Immature natural killer cell (primary cell): ENCODE data around the gene DEFB110. TPM values are rescaled to one million over a fixed set of nuclear protein-coding genes. Genes with fewer than 3 reads are reported as not detected.

ENCODE experiments used
- DNase-seq, 3 donors: peaks; one replicate each; pipeline ENCODE4 v3.0.0; 2022; ENCODE audit warnings: mixed read lengths in 1 of 3
- H3K27ac Mint-ChIP-seq, 6 donors: one replicate each; pipeline ENCODE4 v1.8.0; 2020; ENCODE audit warnings: mixed read lengths in 6 of 6, mild to moderate bottlenecking in 5 of 6, inconsistent platforms in 4 of 6, moderate library complexity in 3 of 6
- H3K27me3 Mint-ChIP-seq, 3 donors: one replicate each; pipeline ENCODE4 v1.8.0; 2020 to 2021; ENCODE audit warnings: low read depth in 3 of 3, mild to moderate bottlenecking in 3 of 3, mixed read lengths in 3 of 3, moderate library complexity in 3 of 3, inconsistent platforms in 1 of 3
- H3K36me3 Mint-ChIP-seq, 3 donors: one replicate each; pipeline ENCODE4 v1.8.0; 2020; ENCODE audit warnings: mixed read lengths in 3 of 3, inconsistent platforms in 2 of 3, mild to moderate bottlenecking in 2 of 3
- H3K4me1 Mint-ChIP-seq, 2 donors: one replicate each; pipeline ENCODE4 v1.8.0; 2020; ENCODE audit warnings: inconsistent platforms in 2 of 2, mild to moderate bottlenecking in 2 of 2, mixed read lengths in 2 of 2, moderate library complexity in 1 of 2
- H3K4me3 Mint-ChIP-seq, 5 donors: one replicate each; pipeline ENCODE4 v1.8.0; 2020; ENCODE audit warnings: mild to moderate bottlenecking in 5 of 5, mixed read lengths in 5 of 5, inconsistent platforms in 3 of 5, moderate library complexity in 3 of 5
- H3K9me3 Mint-ChIP-seq, 6 donors: one replicate each; pipeline ENCODE4 v1.8.0; 2020; ENCODE audit warnings: mild to moderate bottlenecking in 6 of 6, mixed read lengths in 6 of 6, inconsistent platforms in 4 of 6, moderate library complexity in 3 of 6
- polyA plus RNA-seq, 3 donors: library from polyadenylated mRNA; unstranded; fragments of 300-500 nt; fragmentation: Illumina TruSeq; gene quantifications; one replicate each; pipeline ENCODE4 v1.2.3, GENCODE V29; 2021

DEFB110 gene
- not detected for polyA plus RNA-seq

- Mint-ChIP-seq H3K4me1 (no peaks in the 10 kb centered on the region), H3K9me3 (peaks cover 4 to 47% (median 15%) of the 10 kb centered on the region in 6 donors), H3K27ac (no peak within 1 kb of the TSS), H3K4me3 (no peak within 1 kb of the TSS), H3K36me3 (no peaks in the 10 kb centered on the region), H3K27me3 (no peaks in the 10 kb centered on the region)
- no peak for DNase-seq
Measured at GRCh38 chr6:50021894-50022293, at the start of gene DEFB110. DEFB110 (minus strand) TSS chr6:50021994; CDS start chr6:50021935, 59 bp downstream.

GRCh38 chr6:50070101-50070500, 48.3 kb upstream of the DEFB110 start:
- no peak overlapping the region for H3K4me3 Mint-ChIP-seq
- no peaks in the 10 kb centered on the region for H3K4me1 Mint-ChIP-seq
- H3K27me3 Mint-ChIP-seq, result no peaks in the 10 kb centered on the region
- no peak overlapping the region for H3K27ac Mint-ChIP-seq
- DNase-seq, result no peak
- no peaks in the 10 kb centered on the region for H3K36me3 Mint-ChIP-seq
- peaks cover 1 to 43% (median 15%) of the 10 kb centered on the region in 6 donors for H3K9me3 Mint-ChIP-seq

GRCh38 chr6:50062051-50062450, 40.3 kb upstream of the DEFB110 start:
- Mint-ChIP-seq H3K27me3 (no peaks in the 10 kb centered on the region), H3K4me1 (no peaks in the 10 kb centered on the region), H3K9me3 (peaks cover 2 to 23% (median 13%) of the 10 kb centered on the region in 6 donors), H3K4me3 (no peak overlapping the region), H3K36me3 (no peaks in the 10 kb centered on the region), H3K27ac (no peak overlapping the region)
- no peak for DNase-seq

GRCh38 chr6:50056242-50056641, 34.4 kb upstream of the DEFB110 start:
- Mint-ChIP-seq H3K9me3 (peaks cover 2 to 30% (median 4%) of the 10 kb centered on the region in 6 donors), H3K4me3 (no peak overlapping the region), H3K27ac (no peak overlapping the region), H3K27me3 (no peaks in the 10 kb centered on the region), H3K36me3 (no peaks in the 10 kb centered on the region), H3K4me1 (no peaks in the 10 kb centered on the region)
- DNase-seq, result no peak

- Mint-ChIP-seq H3K4me3 (no peak within 1 kb of the TSS), H3K4me1 (no peaks in the 10 kb centered on the region), H3K27ac (no peak within 1 kb of the TSS), H3K27me3 (no peaks in the 10 kb centered on the region), H3K9me3 (peaks cover 0 to 10% (median 3%) of the 10 kb centered on the region in 6 donors), H3K36me3 (no peaks in the 10 kb centered on the region)
- no peak for DNase-seq
Measured at GRCh38 chr6:50049829-50050228, 28.0 kb upstream of the DEFB110 start, which contains the start of gene DEFB112. DEFB112 (minus strand) TSS chr6:50049929; CDS start chr6:50049869, 60 bp downstream.

GRCh38 chr6:50047026-50047425, 25.2 kb upstream of the DEFB110 start:
- Mint-ChIP-seq H3K9me3 (peaks cover 0 to 12% (median 5%) of the 10 kb centered on the region in 6 donors), H3K36me3 (no peaks in the 10 kb centered on the region), H3K4me1 (no peaks in the 10 kb centered on the region), H3K4me3 (no peak overlapping the region), H3K27me3 (peaks cover 0 to 2% (median 0%) of the 10 kb centered on the region in 3 donors), H3K27ac (no peak overlapping the region)
- no peak for DNase-seq

GRCh38 chr6:50030777-50031562, 9.2 kb upstream of the DEFB110 start:
- no peaks in the 10 kb centered on the region for H3K27me3 Mint-ChIP-seq
- no peak overlapping the region for H3K27ac Mint-ChIP-seq
- H3K4me3 Mint-ChIP-seq, result no peak overlapping the region
- H3K9me3 Mint-ChIP-seq, result peaks cover 0 to 62% (median 22%) of the 10 kb centered on the region in 6 donors
- no peak for DNase-seq
- H3K4me1 Mint-ChIP-seq, result no peaks in the 10 kb centered on the region
- H3K36me3 Mint-ChIP-seq, result peaks cover 0 to 4% (median 0%) of the 10 kb centered on the region in 3 donors

- DNase-seq, result no peak
- Mint-ChIP-seq H3K27me3 (no peaks in the 10 kb centered on the region), H3K4me1 (no peaks in the 10 kb centered on the region), H3K36me3 (peaks cover 0 to 4% (median 0%) of the 10 kb centered on the region in 3 donors), H3K4me3 (no peak overlapping the region), H3K9me3 (peaks cover 0 to 68% (median 22%) of the 10 kb centered on the region in 6 donors), H3K27ac (no peak overlapping the region)
Measured at GRCh38 chr6:50030350-50030749, 8.6 kb upstream of the DEFB110 start.

GRCh38 chr6:50025258-50025657, 3.5 kb upstream of the DEFB110 start:
- peaks cover 4 to 51% (median 20%) of the 10 kb centered on the region in 6 donors for H3K9me3 Mint-ChIP-seq
- no peaks in the 10 kb centered on the region for H3K4me1 Mint-ChIP-seq
- H3K27ac Mint-ChIP-seq, result no peak overlapping the region
- H3K27me3 Mint-ChIP-seq, result no peaks in the 10 kb centered on the region
- H3K36me3 Mint-ChIP-seq, result peaks cover 0 to 4% (median 0%) of the 10 kb centered on the region in 3 donors
- no peak overlapping the region for H3K4me3 Mint-ChIP-seq
- DNase-seq, result no peak

- H3K4me1 Mint-ChIP-seq, result no peaks in the 10 kb centered on the region
- H3K27me3 Mint-ChIP-seq, result no peaks in the 10 kb centered on the region
- no peak for DNase-seq
- no peak overlapping the region for H3K27ac Mint-ChIP-seq
- no peak overlapping the region for H3K4me3 Mint-ChIP-seq
- peaks cover 2 to 23% (median 10%) of the 10 kb centered on the region in 6 donors for H3K9me3 Mint-ChIP-seq
- H3K36me3 Mint-ChIP-seq, result no peaks in the 10 kb centered on the region
Measured at GRCh38 chr6:50007819-50008218, 14.0 kb downstream of the DEFB110 start.

GRCh38 chr6:50003139-50003538, 18.7 kb downstream of the DEFB110 start:
- Mint-ChIP-seq H3K9me3 (peaks cover 1 to 25% (median 9%) of the 10 kb centered on the region in 6 donors), H3K27me3 (no peaks in the 10 kb centered on the region), H3K4me3 (no peak overlapping the region), H3K4me1 (no peaks in the 10 kb centered on the region), H3K36me3 (no peaks in the 10 kb centered on the region), H3K27ac (no peak overlapping the region)
- DNase-seq, result no peak

GRCh38 chr6:49995278-49995677, 26.5 kb downstream of the DEFB110 start:
- Mint-ChIP-seq H3K9me3 (peaks cover 0 to 25% (median 10%) of the 10 kb centered on the region in 6 donors), H3K36me3 (no peaks in the 10 kb centered on the region), H3K27me3 (no peaks in the 10 kb centered on the region), H3K4me1 (no peaks in the 10 kb centered on the region), H3K27ac (no peak overlapping the region), H3K4me3 (no peak overlapping the region)
- DNase-seq, result no peak

GRCh38 chr6:49988900-49989299, 32.9 kb downstream of the DEFB110 start:
- Mint-ChIP-seq H3K9me3 (peaks cover 0 to 32% (median 15%) of the 10 kb centered on the region in 6 donors), H3K36me3 (no peaks in the 10 kb centered on the region), H3K4me3 (no peak overlapping the region), H3K27ac (no peak overlapping the region), H3K27me3 (peaks cover 0 to 2% (median 0%) of the 10 kb centered on the region in 3 donors), H3K4me1 (no peaks in the 10 kb centered on the region)
- no peak for DNase-seq

- Mint-ChIP-seq H3K36me3 (no peaks in the 10 kb centered on the region), H3K9me3 (peaks cover 0 to 23% (median 15%) of the 10 kb centered on the region in 6 donors), H3K4me3 (no peak overlapping the region), H3K4me1 (no peaks in the 10 kb centered on the region), H3K27me3 (peaks cover 0 to 2% (median 0%) of the 10 kb centered on the region in 3 donors), H3K27ac (no peak overlapping the region)
- no peak for DNase-seq
Measured at GRCh38 chr6:49987749-49988148, 34.0 kb downstream of the DEFB110 start.
